Fibroblast of pulmonary artery (primary cell): Measurements from ENCODE around the gene CNBD2.

Experiments
- DNase-seq: peaks from one replicate; pipeline ENCODE4 v3.0.0-alpha.2; 2010; ENCODE audit warnings: low read depth
- H3K4me3 ChIP-seq: replicated peaks from 2 replicates; pipeline ENCODE4 v1.5.1; 2011; ENCODE audit warnings: low read depth, mild to moderate bottlenecking, control low read depth, low read length, moderate library complexity
- CTCF ChIP-seq: IDR thresholded peaks from 2 replicates; pipeline ENCODE4 v1.5.1; 2011; ENCODE audit warnings: mild to moderate bottlenecking, control low read depth, low read length, inconsistent platforms; ENCODE audit errors: missing control alignments

Gene CNBD2

GRCh38 chr20:35967979-35968640 lies at the start of gene CNBD2:
TSS of gene CNBD2 (plus strand) at chr20:35968590. CDS start at chr20:35968763, 173 bp downstream.
- no peak for TF ChIP-seq CTCF
- no peak within 1 kb of the TSS for H3K4me3 ChIP-seq
- no peak for DNase-seq

GRCh38 chr20:35920523-35920922 lies 47.9 kb upstream of the CNBD2 start:
- no peak for TF ChIP-seq CTCF
- H3K4me3 ChIP-seq: no peak overlapping the region
- DNase-seq: no peak

- TF ChIP-seq CTCF: no peak
- no peak for DNase-seq
- no peak overlapping the region for H3K4me3 ChIP-seq
Observed at GRCh38 chr20:35929301-35929700, 39.1 kb upstream of the CNBD2 start.

- no peak for TF ChIP-seq CTCF
- no peak for DNase-seq
- H3K4me3 ChIP-seq: no peak overlapping the region
Observed at GRCh38 chr20:35934050-35934449, 34.3 kb upstream of the CNBD2 start.

GRCh38 chr20:35939264-35939663 lies 29.1 kb upstream of the CNBD2 start:
- TF ChIP-seq CTCF: no peak
- DNase-seq: no peak
- H3K4me3 ChIP-seq: no peak overlapping the region

- H3K4me3 ChIP-seq: no peak overlapping the region
- TF ChIP-seq CTCF: no peak
- DNase-seq: no peak
Observed at GRCh38 chr20:35941620-35942019, 26.8 kb upstream of the CNBD2 start.

- no peak for DNase-seq
- TF ChIP-seq CTCF: no peak
Observed at GRCh38 chr20:35942243-35942642, 26.1 kb upstream of the CNBD2 start.

More at GRCh38 chr20:35942243-35942642, 26.1 kb upstream of the CNBD2 start:
- H3K4me3 ChIP-seq: no peak overlapping the region
